Neural cell (in vitro differentiated cells): ENCODE data around the gene MYADML2. TPM values are rescaled to one million over a fixed set of nuclear protein-coding genes. Genes with fewer than 3 reads are reported as not detected.

Experiments used
- H2AFZ ChIP-seq: fragments of 200-600, 300-800 bp; sonication (generic), shearing (Covaris generic); 2 replicates; pipeline ENCODE4 v1.6.0; 2014; ENCODE audit warnings: low read depth, mild to moderate bottlenecking, antibody characterized with exemption, low read length, moderate library complexity
- H3F3A ChIP-seq: fragments of 200-600 bp; shearing (Covaris generic); 2 replicates; pipeline ENCODE4 v1.6.1; 2016; ENCODE audit warnings: mild to moderate bottlenecking, moderate library complexity, mixed read lengths, antibody characterized with exemption, low read length; ENCODE audit not compliant: insufficient read depth, poor library complexity, severe bottlenecking
- H3K27ac ChIP-seq: fragments of 200-600, 300-800 bp; sonication (generic), shearing (Covaris generic); 2 replicates; pipeline ENCODE4 v1.5.1; 2014; ENCODE audit warnings: mild to moderate bottlenecking, low read length, moderate library complexity
- H3K27me3 ChIP-seq: fragments of 300-800, 200-600 bp; sonication (generic), shearing (Covaris generic); 2 replicates; pipeline ENCODE4 v1.6.0; 2014; ENCODE audit warnings: mild to moderate bottlenecking, low read depth, low read length, moderate library complexity; ENCODE audit not compliant: insufficient read depth
- H3K36me3 ChIP-seq: fragments of 300-800, 200-600 bp; sonication (generic), shearing (Covaris generic); 2 replicates; pipeline ENCODE4 v1.5.1; 2014; ENCODE audit warnings: mild to moderate bottlenecking, antibody characterized with exemption, low read length, moderate library complexity; ENCODE audit not compliant: insufficient read depth
- H3K4me2 ChIP-seq: fragments of 300-800, 200-600 bp; sonication (generic), shearing (Covaris generic); 2 replicates; pipeline ENCODE4 v1.6.0; 2014; ENCODE audit warnings: mild to moderate bottlenecking, low read length
- H3K4me3 ChIP-seq: fragments of 300-800, 200-600 bp; sonication (generic), shearing (Covaris generic); 2 replicates; pipeline ENCODE4 v1.5.1; 2014; ENCODE audit warnings: mild to moderate bottlenecking, low read length, moderate library complexity
- H3K79me2 ChIP-seq: fragments of 200-600 bp; shearing (Covaris generic); replicated peaks from 2 replicates; pipeline ENCODE4 v1.6.0; 2014; ENCODE audit warnings: mild to moderate bottlenecking, low read length, moderate library complexity; ENCODE audit not compliant: insufficient read depth
- H3K9ac ChIP-seq: fragments of 300-800, 200-600 bp; sonication (generic), shearing (Covaris generic); 2 replicates; pipeline ENCODE4 v1.6.1; 2016; ENCODE audit warnings: mild to moderate bottlenecking, low read length, mixed read lengths
- H3K9me2 ChIP-seq: fragments of 200-600 bp; shearing (Covaris generic); 2 replicates; pipeline ENCODE4 v1.6.1; 2016; ENCODE audit warnings: mild to moderate bottlenecking, low read length, mixed read lengths; ENCODE audit not compliant: insufficient read depth
- H3K9me3 ChIP-seq: fragments of 200-600, 300-800 bp; sonication (generic), shearing (Covaris generic); 2 replicates; pipeline ENCODE4 v1.6.1; 2016; ENCODE audit warnings: mild to moderate bottlenecking, mixed run types, low read length, moderate library complexity, mixed read lengths
- H4K20me1 ChIP-seq: fragments of 200-600 bp; shearing (Covaris generic); 2 replicates; pipeline ENCODE4 v1.6.1; 2016; ENCODE audit warnings: mild to moderate bottlenecking, mixed run types; ENCODE audit not compliant: insufficient read depth
- EP300 ChIP-seq: fragments of 450-650 bp; conservative IDR thresholded peaks from 2 replicates; pipeline ENCODE4 v1.6.1; 2014; ENCODE audit warnings: antibody characterized with exemption, mild to moderate bottlenecking, moderate library complexity; ENCODE audit not compliant: poor library complexity, severe bottlenecking
- EZH2 ChIP-seq: fragments of 200-600, 300-800 bp; shearing (Covaris generic), sonication (generic); IDR thresholded peaks from 2 replicates; pipeline ENCODE4 v1.6.1; 2014; ENCODE audit warnings: antibody characterized with exemption, low read length, borderline replicate concordance, mild to moderate bottlenecking; ENCODE audit not compliant: insufficient read depth, poor library complexity, severe bottlenecking
- MXI1 ChIP-seq: fragments of 450-650 bp; conservative IDR thresholded peaks from 2 replicates; pipeline ENCODE4 v1.6.1; 2014; ENCODE audit warnings: antibody characterized with exemption, mild to moderate bottlenecking; ENCODE audit not compliant: poor library complexity, severe bottlenecking
- POLR2AphosphoS5 ChIP-seq: IDR thresholded peaks from 2 replicates; pipeline ENCODE4 v1.6.1; 2012
- RAD21 ChIP-seq: fragments of 450-650 bp; conservative IDR thresholded peaks from 2 replicates; pipeline ENCODE4 v1.6.1; 2014; ENCODE audit warnings: antibody characterized with exemption, mild to moderate bottlenecking, moderate library complexity
- SMC3 ChIP-seq: fragments of 450-650 bp; conservative IDR thresholded peaks from 2 replicates; pipeline ENCODE4 v1.6.1; 2014; ENCODE audit warnings: antibody characterized with exemption, mild to moderate bottlenecking, moderate library complexity; ENCODE audit not compliant: poor library complexity
- TAF1 ChIP-seq: IDR thresholded peaks from 2 replicates; pipeline ENCODE4 v1.6.1; 2012; ENCODE audit warnings: low read depth
- polyA plus RNA-seq: library from polyadenylated mRNA; depleted of rRNA; stranded (reverse); fragments of >200 nt; gene quantifications from 2 replicates; pipeline ENCODE4 v1.2.3, GENCODE V29; 2014
- TF ChIP-seq, protein P1 (sequence below): IDR thresholded peaks from 2 replicates; pipeline ENCODE4 v1.6.1; 2012; ENCODE audit warnings: borderline replicate concordance
- TF ChIP-seq, protein P2 (sequence below): fragments of 450-650 bp; IDR thresholded peaks from 2 replicates; pipeline ENCODE4 v1.5.1; 2014; ENCODE audit warnings: antibody characterized with exemption, mild to moderate bottlenecking, moderate library complexity; ENCODE audit not compliant: poor library complexity, severe bottlenecking

The MYADML2 gene
- polyA plus RNA-seq, 1 donor from 2014 or later, result 1.1 TPM

DNA sequence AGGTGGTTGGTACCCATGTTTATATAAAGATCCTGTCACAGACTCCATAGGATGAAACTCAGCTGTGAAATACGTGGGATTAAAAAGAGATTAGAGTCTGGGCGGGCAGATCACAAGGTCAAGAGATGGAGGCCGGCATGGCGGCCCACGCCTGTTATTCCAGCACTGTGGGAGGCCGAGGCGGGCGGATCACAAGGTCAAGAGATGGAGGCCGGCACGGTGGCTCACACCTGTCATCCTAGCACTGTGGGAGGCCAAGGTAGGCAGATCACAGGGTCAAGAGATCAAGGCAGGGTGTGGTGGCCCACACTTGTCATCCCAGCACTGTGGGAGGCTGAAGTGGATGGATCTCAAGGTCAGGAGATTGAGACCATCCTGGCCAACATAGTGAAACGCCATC lies 51.6 kb downstream of the MYADML2 start:
- Histone ChIP-seq H3K9me3 (no peaks in the 10 kb centered on the region), H3K27me3 (no peaks in the 10 kb centered on the region), H4K20me1 (no peaks in the 10 kb centered on the region), H2AFZ (no peak overlapping the region), H3K9me2 (no peaks in the 10 kb centered on the region), H3F3A (no peaks in the 10 kb centered on the region), H3K36me3 (no peaks in the 10 kb centered on the region), H3K4me3 (no peak overlapping the region), H3K4me2 (no peak overlapping the region), H3K79me2 (peaks cover 8% of the 10 kb centered on the region), H3K9ac (no peak overlapping the region), H3K27ac (no peak overlapping the region)
- TF ChIP-seq, protein P1, sequence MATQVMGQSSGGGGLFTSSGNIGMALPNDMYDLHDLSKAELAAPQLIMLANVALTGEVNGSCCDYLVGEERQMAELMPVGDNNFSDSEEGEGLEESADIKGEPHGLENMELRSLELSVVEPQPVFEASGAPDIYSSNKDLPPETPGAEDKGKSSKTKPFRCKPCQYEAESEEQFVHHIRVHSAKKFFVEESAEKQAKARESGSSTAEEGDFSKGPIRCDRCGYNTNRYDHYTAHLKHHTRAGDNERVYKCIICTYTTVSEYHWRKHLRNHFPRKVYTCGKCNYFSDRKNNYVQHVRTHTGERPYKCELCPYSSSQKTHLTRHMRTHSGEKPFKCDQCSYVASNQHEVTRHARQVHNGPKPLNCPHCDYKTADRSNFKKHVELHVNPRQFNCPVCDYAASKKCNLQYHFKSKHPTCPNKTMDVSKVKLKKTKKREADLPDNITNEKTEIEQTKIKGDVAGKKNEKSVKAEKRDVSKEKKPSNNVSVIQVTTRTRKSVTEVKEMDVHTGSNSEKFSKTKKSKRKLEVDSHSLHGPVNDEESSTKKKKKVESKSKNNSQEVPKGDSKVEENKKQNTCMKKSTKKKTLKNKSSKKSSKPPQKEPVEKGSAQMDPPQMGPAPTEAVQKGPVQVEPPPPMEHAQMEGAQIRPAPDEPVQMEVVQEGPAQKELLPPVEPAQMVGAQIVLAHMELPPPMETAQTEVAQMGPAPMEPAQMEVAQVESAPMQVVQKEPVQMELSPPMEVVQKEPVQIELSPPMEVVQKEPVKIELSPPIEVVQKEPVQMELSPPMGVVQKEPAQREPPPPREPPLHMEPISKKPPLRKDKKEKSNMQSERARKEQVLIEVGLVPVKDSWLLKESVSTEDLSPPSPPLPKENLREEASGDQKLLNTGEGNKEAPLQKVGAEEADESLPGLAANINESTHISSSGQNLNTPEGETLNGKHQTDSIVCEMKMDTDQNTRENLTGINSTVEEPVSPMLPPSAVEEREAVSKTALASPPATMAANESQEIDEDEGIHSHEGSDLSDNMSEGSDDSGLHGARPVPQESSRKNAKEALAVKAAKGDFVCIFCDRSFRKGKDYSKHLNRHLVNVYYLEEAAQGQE, result no peak
- no peak for TF ChIP-seq MXI1
- TF ChIP-seq SMC3, result no peak
- TF ChIP-seq TAF1, result no peak
- no peak for TF ChIP-seq EZH2
- TF ChIP-seq RAD21, result no peak
- TF ChIP-seq POLR2AphosphoS5, result no peak
- no peak for TF ChIP-seq EP300

DNA sequence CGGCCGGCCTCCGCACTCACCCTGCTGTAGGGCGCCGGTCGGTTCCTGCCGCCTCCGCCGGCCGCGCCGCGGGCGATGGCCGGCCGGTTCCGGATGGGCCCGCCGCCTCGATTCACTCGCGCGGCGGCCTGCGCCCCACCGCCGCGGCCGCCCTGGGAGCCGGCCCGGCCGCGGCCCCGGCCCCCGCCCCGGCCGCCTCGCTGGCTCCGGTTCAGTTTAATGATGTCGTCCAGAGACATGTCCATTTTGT lies 55.8 kb downstream of the MYADML2 start:
- H3K4me2 ChIP-seq, result no peak overlapping the region
- no peaks in the 10 kb centered on the region for H3F3A ChIP-seq
- no peaks in the 10 kb centered on the region for H3K36me3 ChIP-seq
- no peaks in the 10 kb centered on the region for H4K20me1 ChIP-seq
- no peaks in the 10 kb centered on the region for H3K27me3 ChIP-seq
- peak overlapping the region; percentile 88 for H3K4me3 ChIP-seq
- H2AFZ ChIP-seq, result no peak overlapping the region
- H3K27ac ChIP-seq, result no peak overlapping the region
- H3K79me2 ChIP-seq, result peaks cover 13% of the 10 kb centered on the region
- H3K9ac ChIP-seq, result peak overlapping the region; percentile 74
- no peaks in the 10 kb centered on the region for H3K9me2 ChIP-seq
- TF ChIP-seq, protein P1, result no peak
- TF ChIP-seq RAD21, result no peak
- no peak for TF ChIP-seq MXI1
- no peak for TF ChIP-seq TAF1
- TF ChIP-seq EZH2, result no peak
- no peak for TF ChIP-seq EP300
- no peak for TF ChIP-seq SMC3
- TF ChIP-seq POLR2AphosphoS5, result no peak
- TF ChIP-seq, protein P2, sequence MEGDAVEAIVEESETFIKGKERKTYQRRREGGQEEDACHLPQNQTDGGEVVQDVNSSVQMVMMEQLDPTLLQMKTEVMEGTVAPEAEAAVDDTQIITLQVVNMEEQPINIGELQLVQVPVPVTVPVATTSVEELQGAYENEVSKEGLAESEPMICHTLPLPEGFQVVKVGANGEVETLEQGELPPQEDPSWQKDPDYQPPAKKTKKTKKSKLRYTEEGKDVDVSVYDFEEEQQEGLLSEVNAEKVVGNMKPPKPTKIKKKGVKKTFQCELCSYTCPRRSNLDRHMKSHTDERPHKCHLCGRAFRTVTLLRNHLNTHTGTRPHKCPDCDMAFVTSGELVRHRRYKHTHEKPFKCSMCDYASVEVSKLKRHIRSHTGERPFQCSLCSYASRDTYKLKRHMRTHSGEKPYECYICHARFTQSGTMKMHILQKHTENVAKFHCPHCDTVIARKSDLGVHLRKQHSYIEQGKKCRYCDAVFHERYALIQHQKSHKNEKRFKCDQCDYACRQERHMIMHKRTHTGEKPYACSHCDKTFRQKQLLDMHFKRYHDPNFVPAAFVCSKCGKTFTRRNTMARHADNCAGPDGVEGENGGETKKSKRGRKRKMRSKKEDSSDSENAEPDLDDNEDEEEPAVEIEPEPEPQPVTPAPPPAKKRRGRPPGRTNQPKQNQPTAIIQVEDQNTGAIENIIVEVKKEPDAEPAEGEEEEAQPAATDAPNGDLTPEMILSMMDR, result no peak
- H3K9me3 ChIP-seq, result no peaks in the 10 kb centered on the region
